Coronary artery (tissue), 2 donors: ENCODE data around the gene ZAP70.

Source experiments
- DNase-seq: peaks from one replicate; pipeline ENCODE4 v3.0.0-alpha.2; 2017; ENCODE audit warnings: low spot score
- H3K27ac ChIP-seq, 2 donors: fragments of 200-600 bp; sonication (generic); one replicate each; pipeline ENCODE4 v1.5.1; 2016 to 2019
- H3K4me3 ChIP-seq: fragments of 200-600 bp; sonication (generic); 2 replicates; pipeline ENCODE4 v1.5.1; 2016; ENCODE audit warnings: mild to moderate bottlenecking, moderate library complexity
- TF ChIP-seq, protein P1 (sequence below): fragments of 200-600 bp; sonication (generic); IDR thresholded peaks from one replicate; pipeline ENCODE4 v1.5.1; 2019; ENCODE audit warnings: antibody characterized with exemption

Gene ZAP70

GRCh38 chr2:97723156-97724072 is 10.0 kb downstream of the ZAP70 start:
- TF ChIP-seq, protein P1, sequence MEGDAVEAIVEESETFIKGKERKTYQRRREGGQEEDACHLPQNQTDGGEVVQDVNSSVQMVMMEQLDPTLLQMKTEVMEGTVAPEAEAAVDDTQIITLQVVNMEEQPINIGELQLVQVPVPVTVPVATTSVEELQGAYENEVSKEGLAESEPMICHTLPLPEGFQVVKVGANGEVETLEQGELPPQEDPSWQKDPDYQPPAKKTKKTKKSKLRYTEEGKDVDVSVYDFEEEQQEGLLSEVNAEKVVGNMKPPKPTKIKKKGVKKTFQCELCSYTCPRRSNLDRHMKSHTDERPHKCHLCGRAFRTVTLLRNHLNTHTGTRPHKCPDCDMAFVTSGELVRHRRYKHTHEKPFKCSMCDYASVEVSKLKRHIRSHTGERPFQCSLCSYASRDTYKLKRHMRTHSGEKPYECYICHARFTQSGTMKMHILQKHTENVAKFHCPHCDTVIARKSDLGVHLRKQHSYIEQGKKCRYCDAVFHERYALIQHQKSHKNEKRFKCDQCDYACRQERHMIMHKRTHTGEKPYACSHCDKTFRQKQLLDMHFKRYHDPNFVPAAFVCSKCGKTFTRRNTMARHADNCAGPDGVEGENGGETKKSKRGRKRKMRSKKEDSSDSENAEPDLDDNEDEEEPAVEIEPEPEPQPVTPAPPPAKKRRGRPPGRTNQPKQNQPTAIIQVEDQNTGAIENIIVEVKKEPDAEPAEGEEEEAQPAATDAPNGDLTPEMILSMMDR = no peak
- Histone ChIP-seq H3K27ac (no peak overlapping the region), H3K4me3 (no peak overlapping the region)
- no peak for DNase-seq

DNA sequence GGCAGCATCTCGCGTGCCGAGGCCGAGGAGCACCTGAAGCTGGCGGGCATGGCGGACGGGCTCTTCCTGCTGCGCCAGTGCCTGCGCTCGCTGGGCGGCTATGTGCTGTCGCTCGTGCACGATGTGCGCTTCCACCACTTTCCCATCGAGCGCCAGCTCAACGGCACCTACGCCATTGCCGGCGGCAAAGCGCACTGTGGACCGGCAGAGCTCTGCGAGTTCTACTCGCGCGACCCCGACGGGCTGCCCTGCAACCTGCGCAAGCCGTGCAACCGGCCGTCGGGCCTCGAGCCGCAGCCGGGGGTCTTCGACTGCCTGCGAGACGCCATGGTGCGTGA is 10.7 kb downstream of the ZAP70 start:
- no peak overlapping the region for H3K27ac ChIP-seq
- no peak for DNase-seq
- TF ChIP-seq, protein P1 = no peak
- H3K4me3 ChIP-seq = no peak overlapping the region

DNA sequence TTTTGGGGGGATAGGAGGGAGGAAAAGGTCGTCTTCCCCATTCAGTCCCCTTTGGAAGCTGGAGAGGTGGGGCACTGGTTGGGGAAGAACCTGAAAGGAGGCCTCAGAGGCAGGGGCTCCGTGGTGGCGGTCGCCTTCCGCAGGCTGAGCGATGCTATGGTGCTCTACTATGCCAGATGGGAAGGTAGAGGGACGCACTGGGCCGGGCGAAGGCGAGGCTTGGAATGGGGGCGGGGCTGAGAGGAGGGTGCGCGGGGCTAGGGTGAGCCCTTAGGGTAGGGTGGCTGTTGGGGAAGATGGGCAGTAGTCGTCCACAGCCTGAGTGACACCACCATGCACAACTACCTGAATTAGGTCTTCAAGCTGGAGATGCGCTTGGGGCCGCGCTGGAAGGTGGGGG is 11.1 kb downstream of the ZAP70 start:
- no peak overlapping the region for H3K27ac ChIP-seq
- TF ChIP-seq, protein P1 = no peak
- DNase-seq = no peak
- no peak overlapping the region for H3K4me3 ChIP-seq

DNA sequence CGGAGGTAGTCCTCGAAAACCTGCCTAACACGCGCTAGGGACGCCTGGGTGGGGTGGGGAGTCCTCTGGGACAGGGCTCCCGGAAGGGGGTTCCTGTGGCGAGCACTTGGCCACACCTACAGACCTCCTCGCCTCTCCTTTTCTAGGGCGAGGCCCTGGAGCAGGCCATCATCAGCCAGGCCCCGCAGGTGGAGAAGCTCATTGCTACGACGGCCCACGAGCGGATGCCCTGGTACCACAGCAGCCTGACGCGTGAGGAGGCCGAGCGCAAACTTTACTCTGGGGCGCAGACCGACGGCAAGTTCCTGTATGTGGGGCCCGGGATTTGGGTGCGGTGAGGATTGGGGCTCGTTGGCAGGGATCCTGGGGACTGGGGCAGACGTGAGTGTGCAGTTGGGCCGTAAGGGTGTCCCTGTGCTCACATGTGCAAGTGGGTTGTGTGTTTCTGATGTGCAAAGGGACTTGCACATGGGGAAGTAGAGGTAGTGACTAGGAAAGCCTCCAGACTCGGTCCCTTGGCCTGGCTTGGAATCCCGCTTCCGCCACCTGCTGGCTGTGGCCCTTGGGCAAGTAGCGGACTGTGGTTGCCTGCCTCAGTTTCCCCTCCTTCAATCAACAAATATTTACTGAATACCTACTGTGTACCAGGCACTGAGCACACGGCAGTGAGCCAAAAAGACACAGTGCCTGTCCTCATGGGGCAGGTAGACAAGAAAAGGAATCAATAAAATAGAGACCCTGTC is 11.7 kb downstream of the ZAP70 start:
- H3K27ac ChIP-seq = no peak overlapping the region
- DNase-seq = no peak
- no peak overlapping the region for H3K4me3 ChIP-seq
- TF ChIP-seq, protein P1 = no peak

DNA sequence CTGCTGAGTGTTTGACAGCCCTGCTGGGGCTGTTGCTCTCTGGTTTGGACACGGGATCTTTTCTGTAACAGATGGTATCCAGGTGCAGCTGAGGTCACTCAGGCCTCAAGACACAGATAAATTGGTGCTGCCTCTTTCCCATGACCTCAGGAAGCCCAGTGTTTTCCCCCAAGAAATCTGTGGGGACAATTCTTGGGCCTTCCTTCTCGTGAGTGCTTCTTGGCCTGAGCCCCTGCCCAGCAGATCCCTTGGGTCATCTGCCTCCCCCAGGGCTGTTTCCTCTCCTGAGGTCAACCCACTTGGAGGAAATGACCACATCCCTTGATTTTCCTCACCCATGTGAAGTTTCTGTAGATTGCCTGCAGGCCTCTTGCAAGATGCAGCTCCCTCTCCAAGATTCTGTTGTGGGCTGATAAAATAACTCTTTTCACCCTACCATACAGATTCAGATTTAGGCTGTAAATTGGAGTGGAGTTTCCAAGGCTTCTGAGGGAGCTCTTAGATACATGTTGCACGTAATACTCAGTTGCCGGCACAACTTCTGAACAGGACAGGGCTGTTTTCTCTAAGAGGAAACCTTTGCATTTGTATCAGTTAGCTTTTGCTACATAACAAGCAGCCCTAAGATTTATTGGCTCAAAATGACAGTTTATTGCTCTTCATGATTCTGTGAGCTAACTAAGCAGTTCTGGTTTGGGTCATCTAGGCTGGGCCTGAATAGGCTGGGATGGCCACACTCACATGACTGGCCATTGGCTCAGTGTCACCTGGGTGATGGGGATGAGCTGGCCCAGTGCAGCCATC is 13.1 kb downstream of the ZAP70 start:
- no peak for DNase-seq
- Histone ChIP-seq H3K4me3 (no peak overlapping the region), H3K27ac (no peak overlapping the region)
- TF ChIP-seq, protein P1 = no peak

GRCh38 chr2:97727296-97727695 is 13.9 kb downstream of the ZAP70 start:
- Histone ChIP-seq H3K4me3 (no peak overlapping the region), H3K27ac (no peak overlapping the region)
- TF ChIP-seq, protein P1 = no peak
- DNase-seq = no peak
